HepG2 (cell line): ENCODE measurements around the gene SWSAP1. TPM values are rescaled to one million over a fixed set of nuclear protein-coding genes. Genes with fewer than 3 reads are reported as not detected.

ENCODE experiments used
- BCL6 ChIP-seq: IDR thresholded peaks from 2 replicates; pipeline ENCODE4 v1.6.1; 2016; ENCODE audit warnings: missing genetic modification reagents, missing compliant biosample characterization
- GABPB1 ChIP-seq: IDR thresholded peaks from 2 replicates; pipeline ENCODE4 v1.6.1; 2016; ENCODE audit warnings: mild to moderate bottlenecking, missing genetic modification reagents, moderate library complexity, missing compliant biosample characterization
- GATAD1 ChIP-seq: IDR thresholded peaks from 2 replicates; pipeline ENCODE4 v1.6.1; 2016; ENCODE audit warnings: missing genetic modification reagents, missing compliant biosample characterization
- HES4 ChIP-seq: sonication (generic); formaldehyde crosslinking; IDR thresholded peaks from 2 replicates; pipeline ENCODE4 v1.9.0; 2021; ENCODE audit warnings: mild to moderate bottlenecking, missing genetic modification reagents, borderline replicate concordance
- MXI1 ChIP-seq: IDR thresholded peaks from 3 replicates; pipeline ENCODE4 v1.6.1; 2012; ENCODE audit warnings: low read depth, low read length, inconsistent platforms, borderline replicate concordance
- NR2F2 ChIP-seq: IDR thresholded peaks from 2 replicates; pipeline ENCODE4 v1.6.1; 2012; ENCODE audit warnings: low read depth, inconsistent platforms, borderline replicate concordance
- PITX1 ChIP-seq: sonication (generic); formaldehyde crosslinking; IDR thresholded peaks from 2 replicates; pipeline ENCODE4 v1.5.1; 2020; ENCODE audit warnings: mild to moderate bottlenecking, missing genetic modification reagents
- RARA ChIP-seq: IDR thresholded peaks from 2 replicates; pipeline ENCODE4 v1.6.1; 2016; ENCODE audit warnings: missing genetic modification reagents, missing compliant biosample characterization
- RBAK ChIP-seq: sonication (generic); formaldehyde crosslinking; IDR thresholded peaks from 2 replicates; pipeline ENCODE4 v1.5.1; 2020; ENCODE audit warnings: mild to moderate bottlenecking, missing genetic modification reagents
- RBM22 ChIP-seq: fragments of 200-400 bp; formaldehyde crosslinking; optimal IDR thresholded peaks from 2 replicates; pipeline ENCODE3; 2017; ENCODE audit warnings: mild to moderate bottlenecking, low read length, moderate library complexity
- SIN3A ChIP-seq: IDR thresholded peaks from 2 replicates; pipeline ENCODE4 v1.6.1; 2011; ENCODE audit warnings: low read depth, mild to moderate bottlenecking, control low read depth, low read length, borderline replicate concordance
- THRA ChIP-seq: sonication (generic); formaldehyde crosslinking; IDR thresholded peaks from 2 replicates; pipeline ENCODE4 v1.4.0; 2020; ENCODE audit warnings: missing genetic modification reagents, borderline replicate concordance
- TP53 ChIP-seq: sonication (generic); formaldehyde crosslinking; conservative IDR thresholded peaks from 2 replicates; pipeline ENCODE4 v1.4.0; 2020; ENCODE audit warnings: missing genetic modification reagents
- ZBTB44 ChIP-seq: sonication (generic); formaldehyde crosslinking; IDR thresholded peaks from 2 replicates; pipeline ENCODE4 v1.4.0; 2020; ENCODE audit warnings: missing genetic modification reagents
- ZBTB7B ChIP-seq: sonication (generic); formaldehyde crosslinking; IDR thresholded peaks from 2 replicates; pipeline ENCODE4 v1.4.0; 2020; ENCODE audit warnings: missing genetic modification reagents
- ZNF44 ChIP-seq: sonication (generic); formaldehyde crosslinking; IDR thresholded peaks from 2 replicates; pipeline ENCODE4 v1.5.1; 2020; ENCODE audit warnings: mild to moderate bottlenecking, missing genetic modification reagents
- ZNF484 ChIP-seq: sonication (generic); formaldehyde crosslinking; IDR thresholded peaks from 2 replicates; pipeline ENCODE4 v1.5.1; 2020; ENCODE audit warnings: mild to moderate bottlenecking, low read depth, missing genetic modification reagents, borderline replicate concordance
- ZNF572 ChIP-seq: sonication (generic); formaldehyde crosslinking; IDR thresholded peaks from 2 replicates; pipeline ENCODE4 v1.5.1; 2020; ENCODE audit warnings: mild to moderate bottlenecking, missing genetic modification reagents
- ZNF709 ChIP-seq: sonication (generic); formaldehyde crosslinking; IDR thresholded peaks from 2 replicates; pipeline ENCODE4 v1.5.0; 2020; ENCODE audit warnings: mild to moderate bottlenecking, missing genetic modification reagents
- ZNF83 ChIP-seq: sonication (generic); formaldehyde crosslinking; IDR thresholded peaks from 2 replicates; pipeline ENCODE4 v1.4.0; 2020; ENCODE audit warnings: missing genetic modification reagents, mild to moderate bottlenecking, borderline replicate concordance
- ZNF891 ChIP-seq: sonication (generic); formaldehyde crosslinking; IDR thresholded peaks from 2 replicates; pipeline ENCODE4 v1.5.0; 2020; ENCODE audit warnings: mild to moderate bottlenecking, missing genetic modification reagents
- polyA plus RNA-seq, 8 experiments: library from polyadenylated mRNA; depleted of rRNA in 3 of 8; stranded (reverse) in 7 of 8; unstranded in 1 of 8; fragments of >200 nt; fragmentation: Illumina TruSeq in 4 of 8; extraction: Trizol in 4 of 8; gene quantifications; 2 replicates each; pipeline versions ENCODE4 v1.2.1 to v1.2.3, GENCODE V29; 2011 to 2016; ENCODE audit warnings: low read depth in 4 of 8, missing spikeins in 1 of 8, mixed read lengths in 1 of 8; ENCODE audit not compliant: insufficient read depth in 1 of 8
- total RNA-seq, 5 experiments: library from RNA; depleted of rRNA; stranded (reverse); fragments of >200 nt; fragmentation: Illumina TruSeq; extraction: Trizol; gene quantifications; 2 replicates each; pipeline ENCODE4 v1.2.3, GENCODE V29; 2016; ENCODE audit warnings: low read depth in 1 of 5
- TF ChIP-seq, protein P1 (sequence below): sonication (generic); formaldehyde crosslinking; IDR thresholded peaks from 2 replicates; pipeline ENCODE4 v1.4.0; 2020; ENCODE audit warnings: missing genetic modification reagents

The SWSAP1 gene
- total and polyA plus RNA-seq, 2 of the 13 experiments (the other 11 are each of a cell fraction or from before 2014, with no cell fraction given) = 2.7 to 3.3 TPM

- TF ChIP-seq TP53 (no peak), SIN3A (peak; percentile 28; the same call in 1 of the 2 replicates), MXI1 (peak; percentile 32; the same call in 1 of the 3 replicates), ZNF44 (CRISPR knock-in tag) (no peak), ZNF484 (CRISPR knock-in tag) (no peak), PITX1 (peak; percentile 36), RBAK (no peak), THRA (CRISPR knock-in tag) (peak; percentile 64; the same call in 1 of the 2 replicates), ZBTB44 (no peak), BCL6 (CRISPR knock-in tag) (peak; percentile 43), ZNF572 (CRISPR knock-in tag) (0 out of 2 replicates have a peak, but pooled peaks have one; percentile 71), RARA (0 out of 2 replicates have a peak, but pooled peaks have one; percentile 26), ZNF709 (peak; percentile 28; the same call in 1 of the 2 replicates), GABPB1 (CRISPR knock-in tag) (peak; percentile 63), RBM22 (no peak), ZBTB7B (CRISPR knock-in tag) (peak; percentile 85), NR2F2 (no peak), ZNF83 (CRISPR knock-in tag) (no peak), HES4 (CRISPR knock-in tag) (peak; percentile 33; the same call in 1 of the 2 replicates), GATAD1 (0 out of 2 replicates have a peak, but pooled peaks have one; percentile 28), ZNF891 (CRISPR knock-in tag) (no peak; the same call in 1 of the 2 replicates)
- TF ChIP-seq, protein P1, sequence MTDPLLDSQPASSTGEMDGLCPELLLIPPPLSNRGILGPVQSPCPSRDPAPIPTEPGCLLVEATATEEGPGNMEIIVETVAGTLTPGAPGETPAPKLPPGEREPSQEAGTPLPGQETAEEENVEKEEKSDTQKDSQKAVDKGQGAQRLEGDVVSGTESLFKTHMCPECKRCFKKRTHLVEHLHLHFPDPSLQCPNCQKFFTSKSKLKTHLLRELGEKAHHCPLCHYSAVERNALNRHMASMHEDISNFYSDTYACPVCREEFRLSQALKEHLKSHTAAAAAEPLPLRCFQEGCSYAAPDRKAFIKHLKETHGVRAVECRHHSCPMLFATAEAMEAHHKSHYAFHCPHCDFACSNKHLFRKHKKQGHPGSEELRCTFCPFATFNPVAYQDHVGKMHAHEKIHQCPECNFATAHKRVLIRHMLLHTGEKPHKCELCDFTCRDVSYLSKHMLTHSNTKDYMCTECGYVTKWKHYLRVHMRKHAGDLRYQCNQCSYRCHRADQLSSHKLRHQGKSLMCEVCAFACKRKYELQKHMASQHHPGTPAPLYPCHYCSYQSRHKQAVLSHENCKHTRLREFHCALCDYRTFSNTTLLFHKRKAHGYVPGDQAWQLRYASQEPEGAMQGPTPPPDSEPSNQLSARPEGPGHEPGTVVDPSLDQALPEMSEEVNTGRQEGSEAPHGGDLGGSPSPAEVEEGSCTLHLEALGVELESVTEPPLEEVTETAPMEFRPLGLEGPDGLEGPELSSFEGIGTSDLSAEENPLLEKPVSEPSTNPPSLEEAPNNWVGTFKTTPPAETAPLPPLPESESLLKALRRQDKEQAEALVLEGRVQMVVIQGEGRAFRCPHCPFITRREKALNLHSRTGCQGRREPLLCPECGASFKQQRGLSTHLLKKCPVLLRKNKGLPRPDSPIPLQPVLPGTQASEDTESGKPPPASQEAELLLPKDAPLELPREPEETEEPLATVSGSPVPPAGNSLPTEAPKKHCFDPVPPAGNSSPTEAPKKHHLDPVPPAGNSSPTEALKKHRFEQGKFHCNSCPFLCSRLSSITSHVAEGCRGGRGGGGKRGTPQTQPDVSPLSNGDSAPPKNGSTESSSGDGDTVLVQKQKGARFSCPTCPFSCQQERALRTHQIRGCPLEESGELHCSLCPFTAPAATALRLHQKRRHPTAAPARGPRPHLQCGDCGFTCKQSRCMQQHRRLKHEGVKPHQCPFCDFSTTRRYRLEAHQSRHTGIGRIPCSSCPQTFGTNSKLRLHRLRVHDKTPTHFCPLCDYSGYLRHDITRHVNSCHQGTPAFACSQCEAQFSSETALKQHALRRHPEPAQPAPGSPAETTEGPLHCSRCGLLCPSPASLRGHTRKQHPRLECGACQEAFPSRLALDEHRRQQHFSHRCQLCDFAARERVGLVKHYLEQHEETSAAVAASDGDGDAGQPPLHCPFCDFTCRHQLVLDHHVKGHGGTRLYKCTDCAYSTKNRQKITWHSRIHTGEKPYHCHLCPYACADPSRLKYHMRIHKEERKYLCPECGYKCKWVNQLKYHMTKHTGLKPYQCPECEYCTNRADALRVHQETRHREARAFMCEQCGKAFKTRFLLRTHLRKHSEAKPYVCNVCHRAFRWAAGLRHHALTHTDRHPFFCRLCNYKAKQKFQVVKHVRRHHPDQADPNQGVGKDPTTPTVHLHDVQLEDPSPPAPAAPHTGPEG (CRISPR knock-in tag) = peak; percentile 75; the same call in 1 of the 2 replicates
Measured at GRCh38 chr19:11382898-11383705, 8.6 kb downstream of the SWSAP1 start (continued).
